HG02798 (cell line): ENCODE measurements around the gene U2AF2.

ENCODE experiments used
- ATAC-seq: cut with Tn5 transposase; IDR thresholded peaks from one replicate; pipeline ENCODE4 v1.9.1; 2021; ENCODE audit warnings: mild to moderate bottlenecking; ENCODE audit not compliant: unreplicated experiment, poor library complexity

The U2AF2 gene

DNA sequence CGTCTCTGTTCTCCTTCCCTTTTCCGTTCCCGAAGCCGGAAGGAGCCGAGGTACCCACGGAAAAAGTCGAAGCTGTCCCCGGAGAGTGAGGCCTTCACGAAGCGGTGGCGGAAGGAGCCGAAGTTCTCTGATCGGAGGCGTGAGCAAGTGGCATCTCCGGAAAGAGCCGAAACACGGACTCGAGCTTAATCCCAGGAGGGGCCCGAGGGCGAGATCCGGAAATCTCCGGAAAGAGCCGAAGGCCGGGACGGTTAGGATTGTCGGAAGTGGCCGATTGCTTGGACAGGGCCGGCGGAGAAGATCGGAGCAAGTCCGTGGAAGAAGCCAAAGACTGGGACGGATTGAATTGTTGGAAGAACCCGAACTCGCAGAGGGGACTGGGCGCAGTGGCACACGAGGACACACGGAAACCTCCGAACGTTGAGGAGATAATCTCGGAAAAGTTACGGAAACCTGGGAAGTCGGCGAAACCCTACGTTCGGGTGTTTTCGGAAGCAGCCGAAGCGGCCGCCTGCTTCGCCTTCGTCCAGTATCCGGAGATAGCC, 440 bp upstream of the U2AF2 start:
- ATAC-seq, result peak; percentile 67

DNA sequence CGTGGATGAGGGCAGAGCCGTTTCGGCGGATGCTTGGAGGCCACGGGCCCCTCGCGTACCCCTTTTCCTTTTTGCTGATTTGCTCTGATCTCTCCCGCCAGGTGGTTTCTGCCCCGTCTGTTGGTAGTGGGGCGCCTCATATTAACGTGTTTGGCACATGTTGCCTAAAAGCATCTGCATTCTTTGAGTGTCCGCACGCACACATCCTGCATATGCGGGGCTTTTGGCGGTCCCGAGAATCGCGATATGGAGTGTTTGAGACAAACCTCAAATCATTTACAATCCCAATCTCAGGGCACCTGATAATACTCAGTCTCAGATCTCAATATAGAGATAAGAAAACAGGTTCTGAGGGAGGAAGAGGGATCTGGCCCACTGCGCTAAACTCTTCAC, 809 bp downstream of the U2AF2 start:
- ATAC-seq, result no peak

DNA sequence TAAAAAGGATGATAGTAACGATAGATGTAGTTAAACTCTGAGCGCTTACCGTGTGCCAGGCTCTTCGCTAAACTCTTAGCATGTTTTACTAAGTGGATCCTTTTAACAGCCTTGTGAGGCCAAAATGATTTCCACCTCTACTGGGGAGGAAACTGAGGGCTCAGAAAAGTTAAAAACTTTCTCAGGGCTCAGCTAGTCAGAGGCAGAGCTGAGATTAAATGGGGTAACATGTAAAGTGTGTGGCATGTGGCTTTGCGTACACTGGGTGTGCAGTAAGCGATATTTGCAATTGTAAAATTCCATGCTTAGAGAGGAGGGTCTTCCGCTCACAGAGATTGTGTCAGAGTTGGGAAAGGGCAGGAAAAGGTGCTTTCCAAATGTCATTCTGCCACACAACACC, 1.7 kb downstream of the U2AF2 start:
- ATAC-seq, result no peak

DNA sequence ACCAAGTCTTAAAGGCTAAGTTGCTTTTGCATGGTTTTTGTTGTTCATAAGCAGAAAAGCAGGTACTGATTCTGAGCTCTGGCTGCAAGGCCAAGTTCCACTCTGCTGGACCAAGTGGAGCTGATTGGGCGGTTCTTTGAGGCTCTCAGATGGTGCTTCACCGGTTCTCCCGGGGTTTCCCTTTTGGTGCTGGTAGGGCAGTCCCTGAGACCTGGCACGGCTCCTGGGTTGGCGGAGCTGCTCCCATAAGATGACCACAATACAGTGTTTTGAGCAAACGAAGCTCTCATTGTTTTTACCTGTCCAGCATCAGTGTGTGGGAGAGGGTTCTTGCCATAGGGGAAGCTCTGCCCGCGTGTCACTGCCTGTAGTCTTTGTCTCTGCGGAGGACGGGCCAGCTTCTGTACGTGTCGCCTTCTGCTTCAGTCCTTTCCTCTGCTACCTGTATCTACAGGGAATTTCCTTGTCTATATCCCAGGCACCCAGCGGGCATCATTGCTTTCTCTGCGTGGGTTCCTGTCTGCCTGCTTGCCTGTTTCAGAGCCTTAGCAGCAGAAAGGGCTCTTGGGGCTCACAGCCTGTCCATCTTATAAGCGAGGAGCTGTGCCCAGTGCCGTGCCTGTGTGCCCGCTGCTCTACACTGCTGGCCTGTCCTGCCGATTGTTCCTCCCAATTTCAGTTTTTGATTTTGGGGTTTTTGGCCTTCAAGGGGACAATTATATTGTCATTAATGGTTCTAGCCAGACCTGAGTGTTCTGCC, 2.3 kb downstream of the U2AF2 start:
- ATAC-seq, result no peak

- no peak for ATAC-seq
Measured at GRCh38 chr19:55658846-55659459, 4.1 kb downstream of the U2AF2 start.

- no peak for ATAC-seq
Measured at GRCh38 chr19:55659822-55660221, 5.0 kb downstream of the U2AF2 start.

DNA sequence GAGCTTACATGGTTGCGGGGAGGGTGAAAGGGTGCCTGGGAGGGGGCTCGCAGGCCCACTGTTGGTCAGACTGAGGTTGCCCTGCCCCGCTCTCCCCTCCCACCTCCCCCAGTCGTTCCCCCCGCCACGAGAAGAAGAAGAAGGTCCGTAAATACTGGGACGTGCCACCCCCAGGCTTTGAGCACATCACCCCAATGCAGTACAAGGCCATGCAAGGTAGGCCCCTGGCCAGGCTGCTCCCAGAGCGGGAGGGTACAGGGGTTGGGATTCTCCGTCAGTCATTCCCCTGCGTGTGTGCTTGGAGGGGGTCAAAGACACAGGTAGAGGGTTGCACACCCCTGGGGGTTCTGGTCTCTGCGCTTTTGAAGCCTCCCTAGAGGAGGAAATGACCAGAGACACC, 5.6 kb downstream of the U2AF2 start:
- no peak for ATAC-seq

DNA sequence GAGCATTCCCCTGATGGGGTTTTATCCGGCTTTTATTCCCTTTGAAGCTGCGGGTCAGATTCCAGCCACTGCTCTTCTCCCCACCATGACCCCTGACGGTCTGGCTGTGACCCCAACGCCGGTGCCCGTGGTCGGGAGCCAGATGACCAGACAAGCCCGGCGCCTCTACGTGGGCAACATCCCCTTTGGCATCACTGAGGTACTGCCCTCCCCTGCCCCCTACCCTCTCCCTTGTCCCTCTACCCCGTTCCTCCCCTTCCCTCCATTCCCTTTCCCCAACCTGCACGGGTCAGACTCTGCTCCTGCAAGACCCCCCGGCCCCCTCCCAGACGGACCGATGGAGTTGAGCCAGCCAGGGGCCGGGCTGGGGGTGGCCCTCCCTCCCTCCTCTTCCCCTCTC, 6.2 kb downstream of the U2AF2 start:
- ATAC-seq, result no peak

GRCh38 chr19:55661826-55662225, 7.0 kb downstream of the U2AF2 start:
- no peak for ATAC-seq

DNA sequence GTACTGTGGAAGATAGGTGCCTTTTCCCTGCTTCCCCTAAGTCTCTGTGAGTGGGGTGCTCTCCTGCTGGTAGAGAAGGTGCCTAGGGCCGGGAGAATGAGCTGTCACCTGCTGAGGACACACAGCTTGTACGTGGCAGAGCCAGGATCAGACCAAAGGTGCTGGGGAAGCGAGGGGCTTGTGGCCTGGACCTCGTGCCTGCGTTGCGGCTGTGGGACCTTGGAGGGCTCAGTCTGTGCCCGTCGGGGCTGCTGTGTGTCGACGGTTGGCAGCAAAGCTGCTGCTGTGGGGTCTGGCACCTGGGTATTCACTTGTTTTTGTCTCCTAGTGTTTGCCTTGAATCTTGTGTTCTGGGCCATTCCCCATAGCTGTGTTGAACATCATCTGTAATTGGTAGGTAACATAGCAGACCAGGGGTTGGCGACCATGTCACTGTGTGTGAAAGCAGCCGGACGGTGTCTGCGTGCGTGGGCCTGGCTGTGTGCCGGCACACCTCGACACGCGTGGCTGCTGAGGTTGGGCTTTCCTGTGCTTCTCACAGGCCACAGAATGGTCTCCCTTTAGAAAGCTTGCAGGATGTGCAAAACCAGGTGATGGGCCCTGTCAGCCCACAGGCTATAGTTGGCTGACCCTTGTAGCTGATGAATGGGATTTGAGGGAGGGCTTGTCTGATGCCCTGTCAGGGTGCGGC, 9.2 kb downstream of the U2AF2 start:
- no peak for ATAC-seq

GRCh38 chr19:55666343-55667005, 11.6 kb downstream of the U2AF2 start:
- no peak for ATAC-seq

DNA sequence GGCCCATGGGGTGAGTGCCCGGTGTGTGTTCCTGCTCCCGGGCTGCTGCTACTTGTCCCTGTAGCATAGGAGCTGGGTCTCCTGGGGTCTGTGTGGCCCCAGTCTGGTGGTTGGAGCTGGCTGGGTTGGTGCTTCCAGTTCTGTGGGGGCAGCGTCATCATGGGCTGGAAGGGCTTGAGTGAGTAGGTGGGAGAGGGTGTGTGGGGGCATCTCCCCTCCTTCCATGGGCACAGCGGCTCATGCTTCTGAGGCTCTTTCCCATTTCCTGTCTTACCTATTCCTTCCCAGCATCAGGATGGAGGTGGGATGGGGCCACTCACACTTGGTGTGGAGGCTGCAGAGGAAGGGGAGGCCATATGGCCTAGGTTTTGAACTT, 12.2 kb downstream of the U2AF2 start:
- no peak for ATAC-seq

DNA sequence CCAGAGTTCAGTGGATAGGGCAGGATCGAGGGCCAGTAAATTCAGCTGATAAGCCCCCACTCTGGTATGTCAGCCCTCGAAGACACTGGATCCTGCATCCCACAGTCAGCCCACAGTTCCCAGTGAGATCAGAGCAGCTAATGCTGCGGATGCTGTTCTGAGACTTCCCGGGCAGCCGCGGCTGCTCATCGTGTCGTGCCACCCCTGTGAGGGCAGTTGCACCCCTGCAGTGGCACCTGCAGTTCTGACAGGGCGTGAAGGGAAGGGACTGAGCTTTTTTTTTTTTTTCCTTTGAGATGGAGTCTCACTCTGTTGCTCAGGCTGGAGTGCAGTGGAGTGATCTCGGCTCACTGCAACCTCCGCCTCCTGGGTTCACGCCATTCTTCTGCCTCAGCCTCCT, 12.7 kb downstream of the U2AF2 start:
- ATAC-seq, result no peak

DNA sequence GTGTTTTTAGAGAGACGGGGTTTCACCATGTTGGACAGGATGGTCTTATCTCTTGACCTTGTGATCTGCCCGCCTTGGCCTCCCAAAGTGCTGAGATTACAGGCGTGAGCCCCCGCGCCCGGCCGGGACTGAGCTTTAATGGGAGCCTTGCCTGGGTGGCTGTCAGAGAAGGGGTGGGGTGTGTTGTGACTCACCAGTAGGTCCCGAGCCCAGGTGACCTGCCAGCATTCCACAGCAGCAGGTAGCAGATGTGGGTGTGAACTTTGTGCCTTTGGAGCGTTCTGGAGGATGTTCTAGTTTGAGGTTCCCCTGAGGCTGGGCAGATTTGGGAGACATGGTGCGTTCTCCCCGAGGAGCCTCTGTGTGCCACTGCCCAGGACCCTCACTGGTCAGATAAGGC, 13.1 kb downstream of the U2AF2 start:
- no peak for ATAC-seq

DNA sequence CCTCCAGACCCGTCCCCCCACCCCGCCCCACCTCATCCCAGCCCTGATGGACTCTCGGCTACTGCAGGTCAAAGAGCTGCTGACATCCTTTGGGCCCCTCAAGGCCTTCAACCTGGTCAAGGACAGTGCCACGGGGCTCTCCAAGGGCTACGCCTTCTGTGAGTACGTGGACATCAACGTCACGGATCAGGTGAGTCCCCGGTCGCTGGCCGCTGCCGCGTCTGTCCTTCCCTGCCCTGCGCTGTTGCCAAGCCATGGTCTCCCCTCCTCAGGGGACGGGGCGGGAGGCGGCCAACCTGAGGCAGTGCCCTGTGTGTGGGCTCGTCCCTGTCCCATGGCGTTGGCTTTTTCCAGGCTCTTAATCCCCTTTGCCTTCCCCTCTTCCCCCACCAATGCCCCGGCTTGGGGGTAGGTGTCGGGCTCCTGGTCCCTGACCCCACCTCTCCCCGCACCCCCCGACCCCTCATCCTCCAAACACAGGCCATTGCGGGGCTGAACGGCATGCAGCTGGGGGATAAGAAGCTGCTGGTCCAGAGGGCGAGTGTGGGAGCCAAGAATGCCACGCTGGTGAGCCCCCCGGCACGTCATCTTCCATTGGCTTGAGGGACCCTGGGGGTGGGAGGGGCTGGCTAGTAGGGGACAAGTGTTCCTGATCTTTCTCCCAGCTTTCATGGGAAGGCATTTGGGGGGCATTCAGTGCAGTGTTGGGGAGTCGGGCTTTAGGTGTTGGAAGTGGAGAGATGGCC, 13.9 kb downstream of the U2AF2 start:
- no peak for ATAC-seq

- no peak for ATAC-seq
Measured at GRCh38 chr19:55669418-55670279, 14.8 kb downstream of the U2AF2 start.

DNA sequence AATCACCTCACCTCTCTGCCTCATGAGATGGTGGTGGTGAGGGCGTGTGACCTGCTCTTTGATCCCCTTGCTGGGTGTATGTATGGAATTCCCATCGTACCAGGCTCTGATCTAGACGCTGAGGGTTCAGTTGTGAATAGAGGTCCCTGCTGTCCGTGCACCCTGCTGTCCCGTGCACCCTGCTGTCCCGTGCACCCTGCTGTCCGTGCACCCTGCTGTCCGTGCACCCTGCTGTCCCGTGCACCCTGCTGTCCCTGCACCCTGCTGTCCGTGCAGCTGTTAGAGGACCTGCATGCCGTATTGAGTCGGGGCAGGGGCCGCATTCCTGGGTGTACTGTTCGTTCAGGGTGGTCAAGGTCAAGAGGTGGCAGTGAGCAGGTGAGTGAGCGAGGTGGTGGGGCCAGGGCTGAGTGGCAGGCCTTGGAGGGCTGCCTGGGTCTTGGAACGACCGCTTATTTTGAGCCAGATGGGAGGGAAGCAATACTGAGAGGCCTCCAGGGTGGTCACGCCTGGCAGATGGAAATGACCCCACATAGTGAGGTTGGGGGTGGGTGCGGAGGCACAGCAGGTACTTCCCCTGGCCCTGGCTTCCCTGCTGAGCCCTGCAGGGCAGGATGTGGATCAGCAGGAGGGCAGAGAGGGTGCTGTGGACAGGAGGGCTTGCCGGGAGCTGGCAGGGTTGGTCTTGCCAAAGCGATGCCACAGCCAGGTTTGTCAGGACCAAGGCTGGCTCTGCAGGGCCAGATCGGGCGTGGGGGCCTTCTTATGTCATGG, 15.6 kb downstream of the U2AF2 start:
- no peak for ATAC-seq

- ATAC-seq, result no peak
Measured at GRCh38 chr19:55671054-55671378, 16.2 kb downstream of the U2AF2 start.

DNA sequence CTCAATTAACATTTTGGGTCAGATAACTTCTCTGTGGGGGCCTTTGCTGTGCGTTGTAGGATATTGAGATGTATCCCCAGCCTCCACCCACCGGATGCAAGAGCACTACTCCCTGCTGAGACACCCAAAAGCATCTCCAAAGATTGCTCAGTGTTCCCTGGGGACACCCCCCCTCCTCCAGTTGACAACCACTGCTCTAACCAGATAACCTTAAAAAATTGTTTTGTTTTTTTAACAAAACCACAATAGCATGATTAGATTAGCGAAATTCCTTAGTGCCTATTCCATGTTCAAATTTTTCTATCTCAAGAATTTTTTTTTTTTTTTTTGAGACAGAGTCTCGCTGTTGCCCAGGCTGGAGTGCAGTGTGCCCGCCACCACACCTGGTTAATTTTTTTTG, 17.6 kb downstream of the U2AF2 start:
- no peak for ATAC-seq
